GM18873 (cell line): Measurements from ENCODE around the gene FBLN2.

ENCODE experiments used
- ATAC-seq: cut with Tn5 transposase; IDR thresholded peaks from one replicate; pipeline ENCODE4 v1.9.1; 2021; ENCODE audit warnings: mild to moderate bottlenecking, moderate library complexity, moderate number of reproducible peaks; ENCODE audit not compliant: unreplicated experiment, low FRiP score

FBLN2 gene

DNA sequence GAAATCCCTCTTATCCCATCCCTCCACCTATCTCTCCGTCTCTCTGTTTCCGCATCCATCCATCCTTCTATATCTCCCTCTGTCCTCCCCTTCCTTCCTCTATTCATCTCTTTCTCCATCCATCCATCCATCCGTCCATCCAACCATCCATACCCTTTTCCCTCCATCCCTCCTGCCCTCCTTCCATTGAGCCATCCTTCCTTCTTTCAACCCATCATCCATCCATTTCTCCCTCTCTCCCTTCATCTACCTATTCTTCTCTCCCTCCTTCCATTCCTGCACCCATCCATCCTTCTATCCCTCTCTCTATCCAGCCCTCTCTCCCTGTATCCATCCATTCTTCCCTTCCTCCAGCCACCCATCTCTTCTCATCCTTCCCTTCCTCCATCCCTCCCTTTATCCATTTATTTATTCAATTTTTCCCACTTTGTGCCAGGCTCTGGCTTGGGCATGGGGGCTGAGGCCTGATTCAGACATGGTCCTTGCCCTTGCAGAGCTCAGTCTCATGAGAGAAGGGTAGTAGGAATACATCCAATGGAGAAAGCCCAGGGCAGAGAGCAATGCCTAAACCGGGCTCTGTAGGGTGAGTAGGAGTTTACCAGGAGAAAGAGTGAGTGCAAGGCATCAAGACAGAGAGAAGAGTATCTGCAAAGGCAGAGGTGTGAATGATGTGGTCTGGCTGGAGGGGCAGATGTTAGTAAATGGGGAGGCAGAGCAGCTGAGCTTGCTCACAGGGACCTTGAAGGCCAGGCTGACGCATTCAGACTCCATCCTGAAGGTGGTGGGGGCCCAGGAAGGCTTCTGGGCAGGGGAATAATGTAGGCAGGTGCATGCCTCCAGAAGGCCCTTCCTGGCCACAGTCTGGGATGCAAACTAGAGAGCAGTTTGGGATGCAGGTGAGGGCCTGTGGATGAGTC, 19.5 kb upstream of the FBLN2 start:
- ATAC-seq, result no peak

GRCh38 chr3:13530241-13531009, 18.5 kb upstream of the FBLN2 start:
- no peak for ATAC-seq

GRCh38 chr3:13532085-13532484, 16.8 kb upstream of the FBLN2 start:
- no peak for ATAC-seq

GRCh38 chr3:13532631-13533030, 16.3 kb upstream of the FBLN2 start:
- ATAC-seq, result no peak

DNA sequence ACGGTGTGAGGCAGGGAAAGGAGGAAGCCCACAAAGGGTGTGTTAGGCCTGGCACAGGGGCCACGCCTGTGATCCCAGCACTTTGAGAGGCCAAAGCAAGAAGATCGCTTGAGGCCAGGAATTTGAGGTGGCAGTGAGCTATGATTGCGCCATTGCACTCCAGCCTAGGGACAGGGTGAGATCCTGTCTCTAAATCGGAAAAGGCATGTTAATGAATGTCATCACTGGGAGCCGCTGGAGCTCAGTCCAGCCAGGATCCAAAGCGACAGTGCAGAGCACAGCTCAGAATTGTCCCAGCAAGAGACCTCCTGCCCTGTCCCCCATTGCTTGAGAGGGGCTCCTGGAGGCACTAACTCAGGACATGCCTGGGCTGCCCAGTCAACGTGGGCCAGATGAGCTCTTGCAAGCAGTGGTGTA, 15.0 kb upstream of the FBLN2 start:
- ATAC-seq, result no peak

DNA sequence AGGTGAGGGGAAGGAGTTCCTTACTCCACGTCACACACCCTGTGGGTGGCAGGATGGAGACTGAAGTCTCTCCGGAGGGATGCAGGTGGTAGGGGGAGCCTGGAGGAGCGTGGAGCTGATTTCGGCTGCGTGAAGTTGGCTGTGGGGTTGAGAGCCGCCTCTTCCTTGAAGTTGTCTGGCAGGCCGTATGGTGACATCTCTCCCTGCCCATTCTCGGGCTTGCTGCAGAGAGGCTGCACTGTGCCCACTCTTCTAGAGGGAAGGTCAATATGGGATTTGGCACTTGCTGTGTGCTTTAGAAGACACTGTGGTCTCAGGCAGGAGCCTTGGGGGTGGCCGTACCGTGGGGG, 13.4 kb upstream of the FBLN2 start:
- no peak for ATAC-seq

- ATAC-seq, result no peak
These were observed 13.0 kb upstream of the FBLN2 start for GRCh38 chr3:13535905-13536304.

DNA sequence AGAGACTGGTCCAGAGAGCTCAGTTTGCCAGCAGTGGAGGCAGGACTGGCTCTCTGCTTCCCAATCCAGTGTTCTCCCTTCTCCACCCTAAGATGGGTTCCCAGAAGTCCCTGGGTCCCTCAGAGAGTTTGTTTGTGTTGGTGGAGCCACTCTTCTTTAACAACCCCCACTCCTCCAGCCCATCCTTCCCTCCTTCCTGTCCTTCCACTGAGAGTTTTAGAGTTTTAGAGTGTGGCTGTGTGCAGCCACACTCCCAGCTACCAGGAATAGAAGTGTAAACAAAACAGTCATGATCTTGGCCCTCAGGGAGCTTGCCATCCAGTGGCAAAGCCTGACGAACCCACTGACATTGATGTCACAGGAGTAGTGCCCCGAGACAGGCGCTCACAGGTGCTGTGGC, 12.5 kb upstream of the FBLN2 start:
- no peak for ATAC-seq

DNA sequence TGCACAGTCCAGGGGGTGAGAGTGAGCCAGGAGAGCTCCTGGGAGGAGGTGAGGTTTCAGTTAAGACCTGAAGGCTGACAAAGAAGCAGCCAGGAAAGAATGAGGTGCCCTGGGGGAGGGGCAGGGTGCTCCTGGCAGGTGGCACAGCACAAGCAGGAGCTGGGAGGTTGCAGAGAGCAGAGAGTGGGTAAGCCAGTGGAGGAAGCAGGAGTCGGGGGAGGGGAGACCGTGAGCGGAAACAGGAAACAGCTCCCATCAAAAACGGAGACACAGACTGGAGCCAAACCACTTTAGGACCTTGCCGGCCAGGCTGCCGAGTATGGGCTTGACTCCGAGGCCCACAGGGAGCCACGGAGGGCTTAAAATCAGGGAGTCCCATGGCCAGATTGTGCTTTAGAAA, 12.1 kb upstream of the FBLN2 start:
- ATAC-seq, result no peak

DNA sequence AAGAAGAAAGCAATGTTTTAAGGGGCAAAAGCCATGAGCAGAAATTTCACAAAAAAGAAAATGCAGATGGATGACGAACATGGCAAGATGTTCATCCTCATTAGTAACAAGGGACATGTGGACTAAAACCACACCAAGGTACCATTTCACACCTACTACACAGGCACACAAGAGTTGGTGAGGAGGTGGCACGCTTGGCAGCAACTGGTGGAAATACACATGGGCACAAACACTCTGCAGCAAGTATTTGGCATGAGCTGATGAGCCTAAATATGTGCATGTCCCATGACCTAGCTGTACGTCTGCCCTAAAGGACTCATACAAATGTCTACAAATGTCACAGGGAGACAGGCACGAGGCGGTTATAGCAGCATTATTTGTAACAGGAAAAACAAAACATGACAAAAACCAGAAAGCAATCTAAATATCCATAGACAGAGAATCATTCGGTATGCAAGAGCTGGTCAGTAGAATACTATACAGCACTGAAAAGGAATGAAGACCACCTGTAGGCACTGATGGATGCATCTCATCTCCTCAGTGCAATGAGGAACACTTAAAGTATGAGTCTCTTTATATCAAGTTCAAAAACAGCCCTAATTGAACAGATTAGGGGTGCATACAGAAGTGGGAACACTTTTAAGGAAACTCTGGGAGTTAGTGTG, 11.5 kb upstream of the FBLN2 start:
- ATAC-seq, result no peak

- ATAC-seq, result no peak
These were observed 11.0 kb upstream of the FBLN2 start for GRCh38 chr3:13537909-13538296.

DNA sequence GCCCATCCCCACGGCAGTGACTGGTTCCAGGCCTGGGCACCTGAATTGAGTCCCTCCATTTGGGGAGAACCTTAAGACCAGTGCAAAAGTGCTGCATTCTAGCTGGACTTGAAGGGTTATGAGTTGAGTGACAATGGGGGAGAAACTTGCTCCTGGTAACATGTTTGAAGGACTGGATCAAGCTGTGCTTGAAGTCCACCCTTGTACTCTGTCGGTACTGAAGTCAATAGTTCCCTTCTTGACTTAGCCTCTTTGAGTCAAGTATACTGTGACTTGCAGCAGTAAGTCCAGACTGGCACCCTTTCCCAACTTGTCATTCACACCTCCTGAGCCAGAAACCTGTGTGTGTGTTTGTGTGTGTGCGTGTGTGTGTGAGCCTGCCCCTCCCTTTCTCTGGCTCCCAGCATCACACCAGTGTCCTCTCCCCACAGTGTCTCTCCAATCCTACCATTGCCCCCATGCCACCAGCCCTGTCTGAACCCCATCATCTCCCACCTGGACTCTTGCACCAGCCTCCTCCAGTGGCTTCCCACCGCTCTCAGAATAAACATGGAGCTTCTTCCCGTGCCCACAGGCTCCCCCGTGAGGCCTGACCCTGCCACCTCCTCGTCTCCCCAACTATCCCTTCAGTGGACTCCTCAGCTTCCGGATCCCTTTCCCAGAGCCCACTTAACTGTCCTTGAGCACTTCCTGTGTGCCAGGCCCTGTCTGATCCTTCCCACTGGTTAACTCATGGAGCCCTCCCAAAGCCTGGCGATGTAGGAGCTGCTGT, 10.2 kb upstream of the FBLN2 start:
- no peak for ATAC-seq

GRCh38 chr3:13539292-13539638, 9.7 kb upstream of the FBLN2 start:
- ATAC-seq, result no peak

- no peak for ATAC-seq
These were observed 9.3 kb upstream of the FBLN2 start for GRCh38 chr3:13539671-13540070.

- ATAC-seq, result no peak
These were observed 8.5 kb upstream of the FBLN2 start for GRCh38 chr3:13540297-13540995.

- no peak for ATAC-seq
These were observed 7.2 kb upstream of the FBLN2 start for GRCh38 chr3:13541691-13542090.

DNA sequence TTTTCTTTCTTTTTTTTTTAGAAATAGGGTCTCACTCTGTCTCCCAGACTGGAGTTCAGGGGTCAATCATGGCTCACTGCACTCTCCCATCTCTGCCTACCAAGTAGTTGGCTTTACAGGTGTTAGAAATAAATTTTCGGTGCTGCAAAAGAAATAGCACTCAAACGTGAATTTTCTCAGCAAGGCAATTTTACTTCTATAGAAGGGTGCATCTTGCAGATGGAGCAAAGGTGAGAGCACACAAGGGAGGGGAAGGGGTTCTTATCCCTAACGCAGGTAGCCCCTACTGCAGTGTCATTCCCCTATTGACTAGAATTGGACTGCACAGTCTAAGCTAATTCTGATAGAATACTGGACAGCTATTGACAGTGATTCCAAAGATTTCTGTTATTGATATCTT, 6.8 kb upstream of the FBLN2 start:
- ATAC-seq, result no peak

DNA sequence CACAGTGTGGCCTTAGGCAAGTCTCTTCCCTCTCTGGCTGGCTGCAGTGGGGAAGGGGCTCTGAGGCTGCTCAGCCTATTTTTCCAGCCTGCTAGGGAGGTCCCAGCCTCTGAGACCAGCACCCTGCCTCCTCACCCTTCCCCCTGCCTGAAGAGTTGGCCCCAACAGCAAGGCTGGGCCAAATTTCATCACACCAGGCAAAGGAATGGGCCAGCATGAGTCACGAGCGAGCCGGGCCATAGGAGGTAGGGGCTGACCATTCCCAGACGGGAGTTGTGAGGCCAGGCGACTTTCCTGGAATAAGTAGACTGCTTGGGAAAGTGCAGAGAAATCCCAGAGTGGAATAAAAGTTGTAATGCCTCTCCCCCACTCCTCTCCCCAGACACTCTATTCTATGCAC, 5.7 kb upstream of the FBLN2 start:
- ATAC-seq, result no peak

GRCh38 chr3:13544293-13544831, 4.6 kb upstream of the FBLN2 start:
- ATAC-seq, result no peak
